ENCODE data around the gene LMO1.

- TF ChIP-seq CTCF (conservative IDR thresholded peaks at IDR 0.05; ENCODE audit: low read length), result no peak
- no peak for TF ChIP-seq EZH2phosphoT487 (IDR thresholded peaks at IDR 0.05; ENCODE audit: borderline replicate concordance, low read depth, low read length)
Observed at GRCh38 chr11:8180469-8180868, 83.2 kb downstream of the LMO1 start.

Data from OCI-LY7 (cell line).